CD14-positive monocyte (primary cell): ENCODE measurements around the gene DHCR7. TPM values are rescaled to one million over a fixed set of nuclear protein-coding genes. Genes with fewer than 3 reads are reported as not detected.

ENCODE experiments used
- DNase-seq, 3 donors: peaks; one replicate each; pipeline ENCODE4 v3.0.0-alpha.2; 2011 to 2022
- H2AFZ ChIP-seq: 2 replicates; pipeline ENCODE4 v1.6.0; 2012; ENCODE audit warnings: mild to moderate bottlenecking, low read depth, low read length, inconsistent platforms; ENCODE audit not compliant: insufficient read depth, poor library complexity, severe bottlenecking
- H3K27ac ChIP-seq, 2 donors: 1 replicate in 1 of 2; 2 replicates in 1 of 2; pipeline ENCODE4 v1.5.1; 2012 to 2013; ENCODE audit warnings: low read length in 2 of 2, control low read depth in 1 of 2, inconsistent platforms in 1 of 2, low read depth in 1 of 2, mild to moderate bottlenecking in 1 of 2
- H3K27me3 ChIP-seq, 2 donors: one replicate each; pipeline versions ENCODE4 v1.6.0 to v1.6.1; 2011 to 2013; ENCODE audit warnings: low read length in 2 of 2; ENCODE audit not compliant: control insufficient read depth in 2 of 2, insufficient read depth in 2 of 2
- H3K36me3 ChIP-seq, 2 donors: replicated peaks in 1 of 2; 1 replicate in 1 of 2; 2 replicates in 1 of 2; pipeline versions ENCODE4 v1.5.1 to v1.6.1; 2012 to 2013; ENCODE audit warnings: low read length in 2 of 2, control low read depth in 1 of 2, inconsistent platforms in 1 of 2, mild to moderate bottlenecking in 1 of 2; ENCODE audit not compliant: insufficient read depth in 2 of 2, control insufficient read depth in 1 of 2
- H3K4me1 ChIP-seq, 2 donors: 1 replicate in 1 of 2; 2 replicates in 1 of 2; pipeline versions ENCODE4 v1.5.1 to v1.6.1; 2012 to 2013; ENCODE audit warnings: low read length in 2 of 2, control low read depth in 1 of 2, inconsistent platforms in 1 of 2, mild to moderate bottlenecking in 1 of 2, moderate library complexity in 1 of 2; ENCODE audit not compliant: insufficient read depth in 2 of 2, control insufficient read depth in 1 of 2
- H3K4me2 ChIP-seq: replicated peaks from 2 replicates; pipeline ENCODE3; 2012; ENCODE audit warnings: low read length, moderate library complexity, mild to moderate bottlenecking; ENCODE audit not compliant: poor library complexity, severe bottlenecking; ENCODE audit errors: extremely low read depth
- H3K4me3 ChIP-seq, 3 experiments: fragments of 200-600 bp in 1 of 3; sonication (generic) in 1 of 3; replicated peaks in 1 of 3; 1 replicate in 2 of 3; 2 replicates in 1 of 3; pipeline ENCODE4 v1.5.1; 2011 to 2013; ENCODE audit warnings: low read length in 3 of 3, mild to moderate bottlenecking in 3 of 3, control low read depth in 2 of 3, low read depth in 2 of 3, inconsistent platforms in 1 of 3, moderate library complexity in 1 of 3
- H3K79me2 ChIP-seq: 2 replicates; pipeline ENCODE4 v1.6.0; 2012; ENCODE audit warnings: mild to moderate bottlenecking, control low read depth, inconsistent platforms, low read length, moderate library complexity; ENCODE audit not compliant: insufficient read depth
- H3K9ac ChIP-seq: 2 replicates; pipeline ENCODE4 v1.6.0; 2017; ENCODE audit warnings: low read length, mild to moderate bottlenecking; ENCODE audit not compliant: insufficient read depth, poor library complexity, severe bottlenecking
- H3K9me3 ChIP-seq, 2 donors: replicated peaks in 1 of 2; 1 replicate in 1 of 2; 2 replicates in 1 of 2; pipeline versions ENCODE4 v1.5.1 to v1.6.1; 2012 to 2013; ENCODE audit warnings: low read length in 2 of 2, control low read depth in 1 of 2; ENCODE audit not compliant: control insufficient read depth in 1 of 2, insufficient read depth in 1 of 2
- H4K20me1 ChIP-seq: 2 replicates; pipeline ENCODE4 v1.6.0; 2012; ENCODE audit warnings: mild to moderate bottlenecking, low read length, control low read depth, moderate library complexity; ENCODE audit not compliant: insufficient read depth
- H3K27ac Mint-ChIP-seq, 7 donors: one replicate each; pipeline ENCODE4 v1.8.0; 2020; ENCODE audit warnings: mild to moderate bottlenecking in 7 of 7, mixed read lengths in 7 of 7, moderate library complexity in 6 of 7, inconsistent platforms in 2 of 7
- H3K27me3 Mint-ChIP-seq, 3 donors: one replicate each; pipeline ENCODE4 v1.8.0; 2021 to 2022; ENCODE audit warnings: low read depth in 3 of 3, mild to moderate bottlenecking in 3 of 3, mixed read lengths in 3 of 3, moderate library complexity in 3 of 3, inconsistent platforms in 1 of 3
- H3K36me3 Mint-ChIP-seq, 2 donors: one replicate each; pipeline ENCODE4 v1.8.0; 2020; ENCODE audit warnings: mixed read lengths in 2 of 2, inconsistent platforms in 1 of 2, mild to moderate bottlenecking in 1 of 2
- H3K4me1 Mint-ChIP-seq: one replicate; pipeline ENCODE4 v1.8.0; 2020; ENCODE audit warnings: mild to moderate bottlenecking, mixed read lengths
- H3K4me3 Mint-ChIP-seq, 2 donors: one replicate each; pipeline ENCODE4 v1.8.0; 2020; ENCODE audit warnings: mild to moderate bottlenecking in 2 of 2, mixed read lengths in 2 of 2, moderate library complexity in 1 of 2
- H3K9me3 Mint-ChIP-seq, 7 donors: one replicate each; pipeline ENCODE4 v1.8.0; 2020 to 2022; ENCODE audit warnings: mixed read lengths in 7 of 7, mild to moderate bottlenecking in 6 of 7, moderate library complexity in 6 of 7, inconsistent platforms in 2 of 7
- CTCF ChIP-seq: fragments of 200-600 bp; IDR thresholded peaks from one replicate; pipeline ENCODE4 v1.8.0; 2022; ENCODE audit warnings: antibody characterized with exemption, mild to moderate bottlenecking
- WGBS: methylation state at CpG from one replicate; pipeline ENCODE4 v1.1.5; 2013; ENCODE audit warnings: missing lambda C conversion rate; ENCODE audit not compliant: insufficient coverage; 5-methylcytosine and 5-hydroxymethylcytosine counted together
- intact Hi-C, 2 donors: fragments of 100-400 bp; cut with micrococcal nuclease; formaldehyde crosslinking; loops; one replicate each; pipeline versions ENCODE4 v1.15.0 to v1.15.1; 2023
- polyA plus RNA-seq, 3 donors: library from polyadenylated mRNA; depleted of rRNA in 1 of 3; unstranded in 2 of 3; stranded (reverse) in 1 of 3; fragments of 300-500 nt in 2 of 3; fragments of >200 nt in 1 of 3; fragmentation: Illumina TruSeq in 2 of 3; gene quantifications; 1 replicate in 2 of 3; 2 replicates in 1 of 3; pipeline ENCODE4 v1.2.3, GENCODE V29; 2012 to 2021

DHCR7 gene
- polyA plus RNA-seq, 3 donors: 2.2 to 3.9 (median 2.2) TPM

- intact Hi-C loops: no loop called here
- no peak overlapping the region for H2AFZ ChIP-seq
- Mint-ChIP-seq H3K27ac (no peak overlapping the region), H3K4me3 (no peak overlapping the region), H3K27me3 (no peaks in the 10 kb centered on the region), H3K36me3 (peaks cover 93 to 99% of the 10 kb centered on the region in 2 donors), H3K9me3 (peaks cover 0 to 2% (median 0%) of the 10 kb centered on the region in 7 donors), H3K4me1 (no peaks in the 10 kb centered on the region)
- no peak overlapping the region for H3K27ac ChIP-seq
- peaks cover 4% of the 10 kb centered on the region for H4K20me1 ChIP-seq
- no peak overlapping the region for H3K4me2 ChIP-seq
- H3K4me1 ChIP-seq: no peaks in the 10 kb centered on the region
- no peaks in the 10 kb centered on the region for H3K79me2 ChIP-seq
- 96% methylated on average over 32 of the region's 34 CpGs for WGBS
- H3K9ac ChIP-seq: no peak overlapping the region
- DNase-seq: no peak
- no peak for TF ChIP-seq CTCF
- H3K9me3 ChIP-seq: no peaks in the 10 kb centered on the region
- H3K4me3 ChIP-seq: no peak overlapping the region
- peaks cover 100% of the 10 kb centered on the region in 2 donors for H3K36me3 ChIP-seq
- H3K27me3 ChIP-seq: no peaks in the 10 kb centered on the region
Observed at GRCh38 chr11:71476926-71477640, 28.9 kb upstream of the DHCR7 start.

GRCh38 chr11:71476031-71476430, 27.8 kb upstream of the DHCR7 start:
- no peak for TF ChIP-seq CTCF
- no peaks in the 10 kb centered on the region for H3K27me3 Mint-ChIP-seq
- H3K4me2 ChIP-seq: no peak overlapping the region

More at GRCh38 chr11:71476031-71476430, 27.8 kb upstream of the DHCR7 start:
- Mint-ChIP-seq H3K4me1 (no peaks in the 10 kb centered on the region), H3K27ac (no peak overlapping the region), H3K36me3 (peaks cover 91 to 98% of the 10 kb centered on the region in 2 donors), H3K9me3 (peaks cover 0 to 2% (median 0%) of the 10 kb centered on the region in 7 donors), H3K4me3 (no peak overlapping the region)
- no peak overlapping the region for H2AFZ ChIP-seq
- no peaks in the 10 kb centered on the region for H3K9me3 ChIP-seq
- no peak overlapping the region for H3K4me3 ChIP-seq
- H3K9ac ChIP-seq: no peak overlapping the region
- DNase-seq: no peak
- peaks cover 97 to 100% of the 10 kb centered on the region in 2 donors for H3K36me3 ChIP-seq
- intact Hi-C loops: no loop called here
- H4K20me1 ChIP-seq: peaks cover 4% of the 10 kb centered on the region
- 98% methylated on average over 21 of the region's 21 CpGs for WGBS
- no peak overlapping the region for H3K27ac ChIP-seq
- H3K4me1 ChIP-seq: no peaks in the 10 kb centered on the region
- H3K79me2 ChIP-seq: no peaks in the 10 kb centered on the region
- H3K27me3 ChIP-seq: no peaks in the 10 kb centered on the region
